Activated T-helper 1 cell treated with Interleukin-2 at 50 U/mL for 16 hours (primary cell): ENCODE measurements around the gene TOGARAM1.
A peak's percentile ranks its signal among the peaks of the same experiment; 100 is the strongest.

ENCODE experiments used
- DNase-seq: peaks from one replicate; pipeline ENCODE4 v3.0.0-alpha.2; 2020; ENCODE audit warnings: low read depth

The TOGARAM1 gene

GRCh38 chr14:44961554-44962333 lies at the start of gene TOGARAM1, which contains the start of gene KLHL28:
TSS of gene TOGARAM1 (plus strand) at chr14:44962190. CDS start at chr14:44962422, 232 bp downstream.
TSS of gene KLHL28 (minus strand) at chr14:44961947. CDS start at chr14:44945928, 16,019 bp downstream.
- peak; percentile 91 for DNase-seq

DNA sequence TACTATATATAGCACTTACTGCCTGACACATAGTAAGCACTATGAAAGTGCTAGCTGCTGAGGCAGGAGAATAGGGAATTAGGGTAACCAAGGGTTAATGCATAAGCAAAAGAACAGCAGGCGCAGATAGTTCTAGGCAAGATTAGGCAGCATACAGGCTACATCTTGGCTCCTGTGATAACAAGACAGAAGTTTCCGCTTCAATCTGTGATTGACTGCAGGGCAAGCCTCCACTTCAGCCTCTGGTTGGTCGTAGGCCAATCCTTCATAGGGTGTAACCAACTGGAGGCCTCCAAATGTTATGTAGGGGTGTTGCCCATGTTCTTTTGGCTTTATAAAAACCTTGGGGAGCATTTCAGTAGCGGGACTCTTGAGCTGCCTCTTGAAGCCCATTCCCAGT lies 47.1 kb upstream of the TOGARAM1 start:
- DNase-seq = no peak

GRCh38 chr14:44928793-44929192 lies 33.2 kb upstream of the TOGARAM1 start:
- no peak for DNase-seq

DNA sequence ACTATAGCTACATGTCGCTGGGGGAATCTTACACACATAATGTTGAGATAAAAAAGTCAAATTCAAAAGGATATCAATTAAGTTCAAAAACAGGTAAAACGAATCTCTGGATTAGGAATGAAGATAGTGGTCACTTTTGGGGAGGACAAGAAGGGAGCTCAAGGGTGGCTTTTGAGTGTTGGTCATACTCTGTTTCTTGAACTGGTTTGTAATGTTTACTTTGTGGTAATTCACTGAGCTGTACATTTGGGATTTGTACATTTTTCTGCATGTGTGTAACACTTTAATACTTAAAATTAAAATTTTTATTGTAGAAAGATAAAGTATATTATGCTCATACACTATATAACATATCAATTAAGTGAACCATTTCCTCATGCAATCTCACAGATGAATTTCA lies 26.8 kb upstream of the TOGARAM1 start:
- no peak for DNase-seq

DNA sequence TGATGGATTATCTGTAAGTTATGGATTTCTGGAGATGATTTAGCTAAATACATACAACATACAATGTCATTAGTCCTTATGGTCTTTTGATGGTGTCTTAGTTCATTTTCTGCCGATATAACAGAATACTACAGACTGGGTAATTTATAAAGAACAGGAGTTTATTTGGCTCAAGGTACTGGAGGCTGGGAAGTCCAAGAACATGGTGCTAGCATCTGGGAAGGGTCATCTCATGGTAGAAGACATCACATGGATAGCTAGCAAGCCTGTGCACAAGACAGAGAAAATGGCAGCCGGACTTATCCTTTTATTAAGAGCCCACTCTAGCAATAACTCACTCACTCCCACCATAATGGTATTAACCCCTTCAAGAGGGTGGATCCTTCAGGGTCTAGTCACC lies 24.4 kb upstream of the TOGARAM1 start:
- DNase-seq = no peak

DNA sequence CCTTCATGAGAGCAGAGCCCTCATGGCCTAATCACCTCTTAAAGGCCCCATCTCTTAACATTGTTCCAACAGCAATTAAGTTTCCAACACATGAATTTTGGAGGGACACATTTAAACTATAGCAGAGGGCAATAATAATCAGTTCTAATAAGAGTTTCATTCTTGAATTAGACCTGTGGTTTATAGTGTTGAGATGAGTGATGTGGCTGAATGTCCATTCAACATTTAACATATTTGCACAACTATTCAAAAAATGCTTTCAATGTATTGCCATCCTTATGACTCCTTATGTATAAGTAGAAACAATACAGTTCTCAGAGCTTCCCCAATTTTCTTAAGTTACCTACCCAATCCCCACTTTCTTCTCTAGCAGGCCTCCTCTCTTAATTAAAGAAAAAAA lies 21.8 kb upstream of the TOGARAM1 start:
- no peak for DNase-seq

DNA sequence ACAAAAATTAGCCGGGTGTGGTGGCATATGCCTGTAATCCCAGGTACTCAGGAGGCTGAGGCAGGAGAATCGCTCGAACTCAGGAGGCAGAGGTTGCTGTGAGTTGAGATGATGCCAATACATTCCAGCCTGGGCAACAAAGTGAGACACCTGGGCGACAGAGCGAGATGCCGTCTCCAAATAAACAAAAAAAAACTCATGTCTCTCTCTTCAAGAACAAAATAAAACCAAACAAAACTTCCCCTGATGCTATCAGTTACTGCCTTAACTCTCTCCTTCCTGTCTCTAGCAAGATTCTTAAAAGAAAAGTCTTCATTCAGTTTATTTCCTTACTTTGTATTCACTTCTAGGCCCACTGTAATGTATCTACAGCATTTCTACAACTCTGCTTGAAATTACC lies 21.0 kb upstream of the TOGARAM1 start:
- DNase-seq = no peak

DNA sequence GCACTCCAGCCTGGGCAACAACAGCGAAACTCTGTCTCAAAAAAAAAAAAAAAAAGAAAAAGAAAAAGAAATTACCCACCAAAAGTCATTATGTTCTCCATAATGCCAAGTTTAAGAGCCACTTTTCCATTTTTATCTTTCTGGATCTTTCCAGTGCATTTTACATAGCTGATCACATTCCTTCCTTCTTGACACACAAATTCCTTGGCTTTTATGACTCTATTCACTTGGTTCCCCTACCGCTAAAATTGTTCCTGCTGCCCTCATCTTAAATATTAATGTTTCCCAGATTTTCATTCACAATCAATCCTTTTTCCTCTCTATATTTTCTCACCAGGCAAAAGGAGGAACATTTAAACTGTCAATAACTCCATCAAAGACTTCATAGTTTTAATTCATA lies 20.4 kb upstream of the TOGARAM1 start:
- no peak for DNase-seq

- DNase-seq = no peak
Observed at GRCh38 chr14:44942436-44942835, 19.6 kb upstream of the TOGARAM1 start.

- DNase-seq = no peak
Observed at GRCh38 chr14:44944107-44944506, 17.9 kb upstream of the TOGARAM1 start.

DNA sequence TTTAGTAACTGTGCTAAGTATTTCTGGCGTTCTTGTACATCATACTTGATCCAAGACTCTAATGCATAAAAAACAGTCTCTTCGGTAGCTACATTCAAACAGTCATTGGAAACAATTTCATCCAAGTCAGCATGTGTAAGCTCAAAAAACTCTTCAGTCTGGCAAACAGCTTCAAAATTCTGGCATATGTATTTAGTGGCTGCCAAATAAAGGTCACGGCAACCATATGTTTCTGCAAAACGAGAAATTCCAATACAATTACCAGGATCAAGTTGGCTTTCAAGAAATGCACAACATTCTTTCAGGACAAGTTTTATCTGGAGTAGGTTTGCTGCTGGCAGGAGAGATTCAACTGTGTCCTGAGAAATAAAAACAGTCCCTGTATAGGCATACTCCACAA lies 16.7 kb upstream of the TOGARAM1 start:
- no peak for DNase-seq

GRCh38 chr14:44951051-44951450 lies 10.9 kb upstream of the TOGARAM1 start:
- no peak for DNase-seq

- no peak for DNase-seq
Observed at GRCh38 chr14:44952391-44953110, 9.4 kb upstream of the TOGARAM1 start.

DNA sequence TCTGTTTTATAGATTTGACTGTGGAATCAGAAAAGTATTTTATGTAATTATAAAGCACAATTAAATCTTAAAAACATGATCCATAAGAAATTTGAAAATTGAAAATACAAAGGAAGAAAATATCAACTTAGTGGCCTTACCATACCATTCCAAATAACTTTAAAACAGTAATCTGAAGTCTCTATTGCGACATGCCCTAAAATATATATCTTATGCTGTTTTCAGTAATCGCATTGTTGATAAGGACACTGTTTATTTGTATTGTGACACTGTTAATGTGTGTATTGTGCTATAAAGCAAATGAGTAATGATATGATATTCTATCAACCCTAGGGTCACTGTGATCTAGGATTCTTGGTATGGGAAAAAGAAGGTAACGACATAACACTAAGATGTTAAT lies 7.2 kb upstream of the TOGARAM1 start:
- no peak for DNase-seq

DNA sequence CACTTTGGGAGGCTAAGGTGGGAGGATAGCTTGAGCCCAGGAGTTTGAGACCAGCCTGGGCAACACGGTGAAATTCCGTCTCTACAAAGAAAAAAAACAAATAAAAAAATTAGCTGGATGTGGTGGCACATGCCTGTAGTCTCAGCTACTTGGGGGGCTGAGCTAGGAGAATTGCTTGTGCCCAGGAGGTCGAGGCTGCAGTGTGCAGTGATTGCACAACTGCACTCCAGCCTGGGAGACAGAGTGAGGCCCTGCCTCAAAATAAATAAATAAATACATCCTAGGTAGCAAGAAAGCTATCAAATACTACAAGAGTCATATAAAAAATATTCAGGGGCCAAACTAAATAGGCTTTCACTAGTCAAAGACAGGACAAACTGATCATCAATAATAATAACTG lies 6.5 kb upstream of the TOGARAM1 start:
- DNase-seq = no peak

DNA sequence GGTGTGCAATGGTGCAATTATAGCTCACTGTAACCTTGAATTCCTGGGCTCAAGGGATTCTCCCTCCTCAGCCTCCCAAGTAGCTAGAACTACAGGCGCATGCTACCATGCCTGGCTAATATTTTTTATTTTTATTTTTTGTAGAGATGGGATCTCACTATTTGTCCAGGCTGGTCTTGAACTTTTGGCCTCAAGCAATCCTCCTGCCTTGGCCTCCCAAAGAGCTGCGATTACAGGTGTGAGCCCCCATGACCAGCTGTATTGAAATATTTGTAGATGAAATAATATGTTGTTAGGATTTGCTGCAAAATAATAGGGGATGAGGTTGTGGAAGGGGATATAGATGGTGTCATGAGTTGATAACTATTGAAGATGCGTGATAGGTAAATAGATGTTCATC lies 5.1 kb upstream of the TOGARAM1 start:
- no peak for DNase-seq

DNA sequence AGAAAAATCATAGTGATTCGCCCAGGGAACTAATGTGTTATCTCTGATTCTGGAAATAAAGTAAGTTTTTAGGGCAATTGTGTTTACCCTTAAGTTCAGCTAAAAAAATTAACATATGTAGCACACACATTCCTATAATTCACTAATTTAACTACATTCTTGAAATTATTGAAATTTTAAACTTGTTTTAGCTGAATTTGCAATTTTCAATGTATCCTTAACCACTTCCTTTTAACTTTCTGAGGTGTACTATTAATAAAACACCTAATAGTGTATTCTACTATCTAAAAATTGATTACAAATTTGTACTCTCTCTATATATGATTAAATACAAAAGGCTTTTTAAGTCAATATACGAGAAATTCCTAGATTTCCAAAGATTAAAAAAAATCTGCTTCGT lies 2.5 kb upstream of the TOGARAM1 start:
- no peak for DNase-seq

DNA sequence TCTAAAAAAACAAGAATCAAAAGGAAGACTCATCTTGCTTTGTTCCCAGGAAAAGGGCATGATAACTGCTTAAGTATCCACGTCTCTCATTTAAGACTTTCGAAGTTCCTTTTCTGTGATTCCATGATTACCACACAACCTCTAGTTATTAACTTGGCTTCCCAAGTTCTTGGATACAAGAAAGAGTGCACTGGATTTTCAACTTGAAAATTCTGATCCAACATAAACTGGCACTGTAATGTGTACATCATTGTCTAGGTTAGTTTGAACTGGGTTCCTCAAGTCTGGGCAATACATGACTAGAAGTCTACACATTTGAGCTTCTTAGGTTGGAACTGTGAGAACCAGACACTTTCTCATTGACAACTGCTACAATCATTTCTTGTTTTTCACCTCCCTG lies 1.8 kb upstream of the TOGARAM1 start:
- DNase-seq = no peak

- DNase-seq = no peak
Observed at GRCh38 chr14:44960646-44961045, 1.3 kb upstream of the TOGARAM1 start.

DNA sequence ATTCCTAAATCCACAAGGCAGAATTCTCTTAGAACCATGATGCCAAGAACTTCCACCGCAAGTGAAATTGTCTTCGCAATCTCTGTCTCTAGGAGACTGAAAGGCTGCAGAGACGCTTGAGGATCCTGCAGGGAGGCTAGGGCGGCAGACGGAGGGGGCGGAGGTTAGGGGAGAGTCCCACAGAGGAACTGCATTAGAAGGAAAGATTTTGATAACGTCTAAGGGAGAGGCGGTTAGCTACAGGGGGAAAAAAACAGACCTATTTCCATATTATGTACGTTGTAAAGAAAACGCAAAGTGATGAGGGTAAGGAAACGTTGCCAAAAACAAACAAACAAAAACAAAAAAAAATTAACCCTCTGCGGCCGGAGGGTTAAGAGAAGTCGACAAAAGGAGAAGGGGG lies 838 bp upstream of the TOGARAM1 start:
- peak; percentile 31 for DNase-seq

GRCh38 chr14:44962334-44963043 lies 499 bp downstream of the TOGARAM1 start:
- DNase-seq = no peak

DNA sequence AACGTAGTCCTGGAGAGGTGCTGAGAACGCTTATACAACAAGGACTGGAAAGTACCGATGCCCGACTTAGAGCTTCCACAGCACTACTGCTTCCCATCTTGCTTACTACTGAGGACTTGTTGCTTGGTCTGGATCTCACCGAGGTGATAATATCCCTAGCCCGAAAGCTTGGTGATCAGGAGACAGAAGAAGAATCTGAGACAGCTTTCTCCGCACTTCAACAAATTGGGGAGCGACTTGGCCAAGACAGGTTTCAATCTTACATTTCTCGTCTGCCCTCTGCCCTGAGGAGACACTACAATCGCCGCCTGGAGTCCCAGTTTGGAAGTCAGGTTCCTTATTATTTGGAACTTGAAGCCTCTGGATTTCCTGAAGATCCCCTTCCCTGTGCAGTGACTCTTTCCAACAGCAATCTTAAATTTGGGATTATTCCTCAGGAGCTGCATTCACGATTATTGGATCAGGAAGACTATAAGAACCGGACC lies 1.1 kb downstream of the TOGARAM1 start:
- DNase-seq = no peak
